Measurements from ENCODE around the gene CORO1C.

DNA sequence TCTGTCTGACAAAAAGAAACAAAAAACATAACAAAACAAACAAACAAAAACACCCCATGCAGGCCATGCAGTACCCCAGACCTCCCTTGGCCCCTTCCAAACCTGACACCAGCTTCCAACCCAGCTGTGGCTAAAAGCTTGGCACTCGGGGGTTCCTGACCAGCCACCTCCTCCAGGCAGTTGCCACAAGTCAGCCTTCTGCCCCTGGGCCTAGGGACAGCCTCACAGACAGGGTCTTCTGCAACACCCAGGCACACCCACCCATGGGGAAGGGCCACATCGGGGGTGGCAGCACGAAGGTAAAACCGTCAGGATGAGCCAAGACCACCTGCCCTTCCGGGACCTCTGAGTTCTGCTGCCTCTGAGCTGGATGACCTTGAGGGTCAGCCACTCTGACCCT is 122.7 kb downstream of the CORO1C start:
- TF ChIP-seq, protein P1, sequence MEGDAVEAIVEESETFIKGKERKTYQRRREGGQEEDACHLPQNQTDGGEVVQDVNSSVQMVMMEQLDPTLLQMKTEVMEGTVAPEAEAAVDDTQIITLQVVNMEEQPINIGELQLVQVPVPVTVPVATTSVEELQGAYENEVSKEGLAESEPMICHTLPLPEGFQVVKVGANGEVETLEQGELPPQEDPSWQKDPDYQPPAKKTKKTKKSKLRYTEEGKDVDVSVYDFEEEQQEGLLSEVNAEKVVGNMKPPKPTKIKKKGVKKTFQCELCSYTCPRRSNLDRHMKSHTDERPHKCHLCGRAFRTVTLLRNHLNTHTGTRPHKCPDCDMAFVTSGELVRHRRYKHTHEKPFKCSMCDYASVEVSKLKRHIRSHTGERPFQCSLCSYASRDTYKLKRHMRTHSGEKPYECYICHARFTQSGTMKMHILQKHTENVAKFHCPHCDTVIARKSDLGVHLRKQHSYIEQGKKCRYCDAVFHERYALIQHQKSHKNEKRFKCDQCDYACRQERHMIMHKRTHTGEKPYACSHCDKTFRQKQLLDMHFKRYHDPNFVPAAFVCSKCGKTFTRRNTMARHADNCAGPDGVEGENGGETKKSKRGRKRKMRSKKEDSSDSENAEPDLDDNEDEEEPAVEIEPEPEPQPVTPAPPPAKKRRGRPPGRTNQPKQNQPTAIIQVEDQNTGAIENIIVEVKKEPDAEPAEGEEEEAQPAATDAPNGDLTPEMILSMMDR (IDR thresholded peaks at IDR 0.05) = no peak
- no peak for TF ChIP-seq GABPA (IDR thresholded peaks at IDR 0.05; ENCODE audit: low read depth)
- no peak for TF ChIP-seq RAD21 (IDR thresholded peaks at IDR 0.05; ENCODE audit: low read length)
- TF ChIP-seq YY1 (IDR thresholded peaks at IDR 0.05; ENCODE audit: low read depth) = no peak
- no peak for TF ChIP-seq EZH2phosphoT487 (IDR thresholded peaks at IDR 0.05; ENCODE audit: borderline replicate concordance, low read depth)
- no peak for TF ChIP-seq POLR2AphosphoS5 (IDR thresholded peaks at IDR 0.05; ENCODE audit: low read depth, low read length)
- TF ChIP-seq EP300 (IDR thresholded peaks at IDR 0.05; ENCODE audit: borderline replicate concordance in 1 of 2, low read depth in 1 of 2, low read length in 1 of 2) = no peak
- TF ChIP-seq TEAD4 (IDR thresholded peaks at IDR 0.05; ENCODE audit: borderline replicate concordance, insufficient read depth) = no peak
- no peak for TF ChIP-seq FOXJ3 (CRISPR knock-in tag; IDR thresholded peaks at IDR 0.05)
- no peak for TF ChIP-seq MAX (IDR thresholded peaks at IDR 0.05; ENCODE audit: low read depth)
- TF ChIP-seq, protein P2, sequence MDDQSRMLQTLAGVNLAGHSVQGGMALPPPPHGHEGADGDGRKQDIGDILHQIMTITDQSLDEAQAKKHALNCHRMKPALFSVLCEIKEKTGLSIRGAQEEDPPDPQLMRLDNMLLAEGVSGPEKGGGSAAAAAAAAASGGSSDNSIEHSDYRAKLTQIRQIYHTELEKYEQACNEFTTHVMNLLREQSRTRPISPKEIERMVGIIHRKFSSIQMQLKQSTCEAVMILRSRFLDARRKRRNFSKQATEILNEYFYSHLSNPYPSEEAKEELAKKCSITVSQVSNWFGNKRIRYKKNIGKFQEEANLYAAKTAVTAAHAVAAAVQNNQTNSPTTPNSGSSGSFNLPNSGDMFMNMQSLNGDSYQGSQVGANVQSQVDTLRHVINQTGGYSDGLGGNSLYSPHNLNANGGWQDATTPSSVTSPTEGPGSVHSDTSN (IDR thresholded peaks at IDR 0.05) = no peak
